Measurements from ENCODE around the gene CDK5.

GRCh38 chr7:151014950-151015349 lies 42.7 kb downstream of the CDK5 start:
- TF ChIP-seq, protein P1, sequence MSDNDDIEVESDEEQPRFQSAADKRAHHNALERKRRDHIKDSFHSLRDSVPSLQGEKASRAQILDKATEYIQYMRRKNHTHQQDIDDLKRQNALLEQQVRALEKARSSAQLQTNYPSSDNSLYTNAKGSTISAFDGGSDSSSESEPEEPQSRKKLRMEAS (IDR thresholded peaks at IDR 0.05), result no peak
- TF ChIP-seq CTCF (IDR thresholded peaks at IDR 0.05), result no peak

Measured in A549 (cell line).